Mesenchymal stem cell (in vitro differentiated cells and primary cell): ENCODE measurements around the gene MAVS.
"Not testable (repeated sequence)": the region's sequence is repeated elsewhere in the genome, so short reads cannot be mapped to it uniquely, and the experiment has no call there.

ENCODE experiments used
- DNase-seq: peaks from one replicate; pipeline ENCODE4 v3.0.0-alpha.2; 2013
- H2AFZ ChIP-seq: one replicate; pipeline ENCODE4 v1.6.1; 2013; ENCODE audit warnings: low read depth, mild to moderate bottlenecking, control low read depth, inconsistent platforms, low read length, moderate library complexity
- H2AK5ac ChIP-seq: 2 replicates; pipeline ENCODE4 v1.6.1; 2013; ENCODE audit warnings: low read length, moderate library complexity, mild to moderate bottlenecking, inconsistent platforms; ENCODE audit not compliant: severe bottlenecking
- H2BK120ac ChIP-seq: one replicate; pipeline ENCODE4 v1.6.1; 2013; ENCODE audit warnings: low read depth, mild to moderate bottlenecking, inconsistent platforms, low read length, moderate library complexity
- H2BK12ac ChIP-seq, 2 experiments: one replicate each; pipeline ENCODE4 v1.6.1; 2013; ENCODE audit warnings: inconsistent platforms in 2 of 2, low read length in 2 of 2, mild to moderate bottlenecking in 2 of 2, moderate library complexity in 2 of 2, control low read depth in 1 of 2
- H2BK15ac ChIP-seq: one replicate; pipeline ENCODE4 v1.6.1; 2013; ENCODE audit warnings: mild to moderate bottlenecking, low read depth, inconsistent platforms; ENCODE audit not compliant: poor library complexity, severe bottlenecking
- H2BK5ac ChIP-seq: 2 replicates; pipeline ENCODE4 v1.6.1; 2013; ENCODE audit warnings: low read depth, mild to moderate bottlenecking, low read length, control low read depth, inconsistent platforms; ENCODE audit not compliant: poor library complexity, severe bottlenecking
- H3K14ac ChIP-seq, 2 experiments: one replicate each; pipeline ENCODE4 v1.6.1; 2013; ENCODE audit warnings: inconsistent platforms in 2 of 2, low read length in 2 of 2, control low read depth in 1 of 2, mild to moderate bottlenecking in 1 of 2, moderate library complexity in 1 of 2
- H3K18ac ChIP-seq, 2 experiments: one replicate each; pipeline ENCODE4 v1.6.1; 2013; ENCODE audit warnings: inconsistent platforms in 2 of 2, low read length in 2 of 2, control low read depth in 1 of 2, low read depth in 1 of 2, mild to moderate bottlenecking in 1 of 2
- H3K23ac ChIP-seq, 2 experiments: one replicate each; pipeline ENCODE4 v1.6.1; 2013; ENCODE audit warnings: inconsistent platforms in 2 of 2, low read length in 2 of 2, mild to moderate bottlenecking in 2 of 2, moderate library complexity in 2 of 2, control low read depth in 1 of 2
- H3K27ac ChIP-seq: 2 replicates; pipeline ENCODE4 v1.5.1; 2013; ENCODE audit warnings: mild to moderate bottlenecking, moderate library complexity, low read length, control low read depth, inconsistent platforms; ENCODE audit not compliant: poor library complexity, severe bottlenecking
- H3K27me3 ChIP-seq, 2 experiments: 2 replicates each; pipeline versions ENCODE4 v1.6.1 to v1.7.0; 2013; ENCODE audit warnings: low read length in 2 of 2, mild to moderate bottlenecking in 2 of 2, moderate library complexity in 2 of 2, control low read depth in 1 of 2, inconsistent platforms in 1 of 2; ENCODE audit not compliant: control insufficient read depth in 1 of 2, insufficient read depth in 1 of 2
- H3K36me3 ChIP-seq, 2 experiments: 2 replicates each; pipeline versions ENCODE4 v1.6.1 to v1.7.0; 2013; ENCODE audit warnings: low read length in 2 of 2, control low read depth in 1 of 2, inconsistent platforms in 1 of 2, low read depth in 1 of 2, mild to moderate bottlenecking in 1 of 2; ENCODE audit not compliant: insufficient read depth in 2 of 2, control insufficient read depth in 1 of 2
- H3K4ac ChIP-seq, 2 experiments: one replicate each; pipeline ENCODE4 v1.6.1; 2013; ENCODE audit warnings: inconsistent platforms in 2 of 2, low read length in 2 of 2, mild to moderate bottlenecking in 2 of 2, moderate library complexity in 2 of 2, control low read depth in 1 of 2, low read depth in 1 of 2
- H3K4me1 ChIP-seq: 2 replicates; pipeline ENCODE4 v1.6.1; 2013; ENCODE audit warnings: low read depth, low read length, control low read depth; ENCODE audit not compliant: control insufficient read depth, insufficient read depth
- H3K4me2 ChIP-seq: 2 replicates; pipeline ENCODE4 v1.6.1; 2013; ENCODE audit warnings: low read length, mild to moderate bottlenecking, inconsistent platforms; ENCODE audit not compliant: poor library complexity, severe bottlenecking
- H3K4me3 ChIP-seq, 2 experiments: 2 replicates each; pipeline versions ENCODE4 v1.5.1 to v1.7.0; 2013; ENCODE audit warnings: low read length in 2 of 2, mild to moderate bottlenecking in 2 of 2, control low read depth in 1 of 2, low read depth in 1 of 2; ENCODE audit not compliant: insufficient read depth in 1 of 2
- H3K79me1 ChIP-seq: replicated peaks from 2 replicates; pipeline ENCODE4 v1.6.1; 2013; ENCODE audit warnings: mild to moderate bottlenecking, control low read depth, low read length, inconsistent platforms; ENCODE audit not compliant: poor library complexity, severe bottlenecking
- H3K9ac ChIP-seq: 2 replicates; pipeline ENCODE4 v1.7.0; 2013; ENCODE audit warnings: mild to moderate bottlenecking, low read length, moderate library complexity
- H3K9me3 ChIP-seq: 2 replicates; pipeline ENCODE4 v1.7.0; 2013; ENCODE audit warnings: mild to moderate bottlenecking, low read length; ENCODE audit not compliant: control insufficient read depth
- H4K8ac ChIP-seq: one replicate; pipeline ENCODE4 v1.6.1; 2013; ENCODE audit warnings: inconsistent platforms, mild to moderate bottlenecking, low read length, moderate library complexity
- H4K91ac ChIP-seq: one replicate; pipeline ENCODE4 v1.6.1; 2013; ENCODE audit warnings: mild to moderate bottlenecking, low read length, inconsistent platforms
- WGBS: methylation state at CpG from one replicate; pipeline ENCODE4 v1.1.7; 2013; ENCODE audit warnings: mixed read lengths; 5-methylcytosine and 5-hydroxymethylcytosine counted together

The MAVS gene

DNA sequence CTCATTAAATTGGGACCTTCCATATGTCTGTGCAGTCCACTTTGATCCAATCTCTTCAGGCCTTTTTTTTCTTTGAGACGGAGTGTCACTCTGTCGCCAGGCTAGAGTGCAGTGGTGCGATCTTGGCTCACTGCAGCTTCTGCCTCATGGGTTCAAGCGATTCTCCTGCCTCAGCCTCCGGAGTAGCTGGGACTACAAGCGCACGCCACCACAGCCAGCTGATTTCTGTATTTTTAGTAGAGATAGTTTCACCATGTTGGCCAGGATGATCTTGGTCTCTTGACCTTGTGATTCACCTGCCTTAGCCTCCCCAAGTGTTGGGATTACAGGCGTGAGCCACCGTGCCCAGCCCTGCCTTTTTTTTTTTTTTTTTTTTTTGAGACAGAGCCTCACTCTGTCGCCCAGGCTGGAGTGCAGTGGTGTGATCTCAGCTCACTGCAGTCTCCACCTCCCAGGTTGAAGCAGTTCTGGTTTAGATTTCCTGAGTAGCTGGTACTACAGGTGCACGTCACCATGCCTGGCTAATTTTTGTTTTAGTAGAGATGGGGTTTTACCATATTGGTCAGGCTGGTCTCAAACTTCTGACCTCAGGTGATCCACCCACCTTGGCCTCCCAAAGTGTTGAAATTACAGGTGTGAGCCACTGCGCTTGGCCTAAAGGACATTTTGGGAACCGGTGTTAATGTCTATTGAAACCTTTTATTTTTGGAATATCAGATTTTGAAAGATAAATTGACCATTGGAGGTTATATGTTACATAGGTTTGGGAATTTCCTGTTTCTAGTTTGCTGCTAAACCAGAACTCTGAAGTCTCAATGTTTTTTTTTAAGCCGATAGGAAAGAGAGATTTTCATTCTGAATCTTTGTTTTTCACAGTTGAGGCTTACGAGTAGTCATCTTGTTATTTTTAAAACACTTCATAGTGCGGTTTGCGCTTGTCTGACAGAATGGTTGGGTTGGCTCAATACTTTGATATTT is 60.4 kb downstream of the MAVS start:
- H2AFZ ChIP-seq, H3K9ac ChIP-seq, H2BK120ac ChIP-seq, H3K27me3 ChIP-seq, H3K14ac ChIP-seq, H2BK12ac ChIP-seq, H4K91ac ChIP-seq, H2AK5ac ChIP-seq, H2BK5ac ChIP-seq, H3K18ac ChIP-seq, H3K9me3 ChIP-seq, H3K27ac ChIP-seq, H3K4ac ChIP-seq, H3K4me1 ChIP-seq, H3K4me3 ChIP-seq, H4K8ac ChIP-seq, H3K79me1 ChIP-seq, H3K4me2 ChIP-seq, DNase-seq, H2BK15ac ChIP-seq, H3K23ac ChIP-seq: not testable (repeated sequence)
- 95% methylated on average over 17 of the region's 17 CpGs for WGBS
- peaks cover 25 to 42% of the 10 kb centered on the region in 2 experiments for H3K36me3 ChIP-seq

DNA sequence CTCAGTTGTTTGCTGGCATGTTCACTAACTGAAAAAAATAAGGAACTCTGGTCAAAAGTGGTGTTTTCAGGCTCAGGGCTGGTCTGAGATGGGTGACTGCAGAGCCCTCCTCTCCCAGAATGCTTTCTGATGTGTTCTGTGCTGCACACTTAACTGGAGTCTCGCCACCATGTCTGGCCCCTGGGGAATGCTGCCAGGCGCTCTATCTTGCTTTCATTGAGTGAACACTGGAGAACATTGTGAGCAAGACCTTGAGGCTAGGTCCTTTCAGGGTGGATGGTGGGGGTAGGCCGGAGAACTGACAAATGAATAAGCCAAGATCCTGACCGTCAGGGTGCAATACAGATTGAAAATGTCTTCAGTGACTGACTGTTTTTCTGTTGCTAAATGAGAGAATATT is 62.0 kb downstream of the MAVS start:
- peaks cover 35 to 57% of the 10 kb centered on the region in 2 experiments for H3K36me3 ChIP-seq
- no peak overlapping the region for H2BK15ac ChIP-seq
- H3K4ac ChIP-seq, result no peak overlapping the region
- H2AFZ ChIP-seq, result no peak overlapping the region
- no peak overlapping the region for H3K14ac ChIP-seq
- H3K4me3 ChIP-seq, result no peak overlapping the region
- H3K18ac ChIP-seq, result no peak overlapping the region
- no peak overlapping the region for H3K27ac ChIP-seq
- no peak overlapping the region for H3K4me2 ChIP-seq
- no peak overlapping the region for H4K91ac ChIP-seq
- H3K27me3 ChIP-seq, result no peaks in the 10 kb centered on the region
- no peak overlapping the region for H2AK5ac ChIP-seq
- H2BK5ac ChIP-seq, result no peak overlapping the region
- H3K9ac ChIP-seq, result no peak overlapping the region
- 97% methylated on average over 4 of the region's 4 CpGs for WGBS
- no peak for DNase-seq
- H4K8ac ChIP-seq, result no peak overlapping the region
- peaks cover 7% of the 10 kb centered on the region for H3K4me1 ChIP-seq
- no peaks in the 10 kb centered on the region for H3K9me3 ChIP-seq
- H3K79me1 ChIP-seq, result no peaks in the 10 kb centered on the region
- no peak overlapping the region for H2BK12ac ChIP-seq
- no peak overlapping the region for H2BK120ac ChIP-seq
- H3K23ac ChIP-seq, result no peak overlapping the region

DNA sequence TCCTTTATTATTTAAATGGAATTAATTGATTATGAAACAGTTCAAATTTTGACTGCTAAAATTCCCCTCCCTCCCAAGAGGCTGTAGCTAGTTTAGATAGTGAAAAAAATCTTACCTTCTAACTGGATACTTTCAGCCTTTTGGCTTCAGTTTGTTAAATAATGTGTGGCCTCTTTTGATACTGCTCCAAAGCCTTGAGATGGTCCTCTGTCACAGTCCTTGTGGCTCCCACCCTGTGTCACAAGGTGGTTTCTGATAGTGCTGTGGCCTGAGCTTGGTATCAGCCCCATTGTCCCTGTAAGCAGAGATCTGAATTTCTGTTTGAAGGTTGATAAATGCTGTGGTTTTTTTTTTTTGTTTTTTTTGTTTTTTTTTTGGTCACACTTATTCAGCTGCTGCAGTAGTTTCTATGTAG is 63.3 kb downstream of the MAVS start:
- no peaks in the 10 kb centered on the region for H3K9me3 ChIP-seq
- H3K4me3 ChIP-seq, result no peak overlapping the region
- no peak overlapping the region for H3K14ac ChIP-seq
- no peak overlapping the region for H3K23ac ChIP-seq
- no peak overlapping the region for H3K4ac ChIP-seq
- H3K4me1 ChIP-seq, result peaks cover 10% of the 10 kb centered on the region
- no peak overlapping the region for H2AFZ ChIP-seq
- no peak overlapping the region for H2BK120ac ChIP-seq
- no peak overlapping the region for H4K91ac ChIP-seq
- no peak overlapping the region for H3K9ac ChIP-seq
- DNase-seq, result no peak
- no peaks in the 10 kb centered on the region for H3K27me3 ChIP-seq
- H3K36me3 ChIP-seq, result peaks cover 42 to 69% of the 10 kb centered on the region in 2 experiments
- no peak overlapping the region for H2BK12ac ChIP-seq
- peaks cover 1% of the 10 kb centered on the region for H3K79me1 ChIP-seq
- H2AK5ac ChIP-seq, result no peak overlapping the region
- H2BK15ac ChIP-seq, result no peak overlapping the region
- no peak overlapping the region for H2BK5ac ChIP-seq
- no peak overlapping the region for H3K18ac ChIP-seq
- H3K27ac ChIP-seq, result no peak overlapping the region
- H3K4me2 ChIP-seq, result no peak overlapping the region
- no peak overlapping the region for H4K8ac ChIP-seq

DNA sequence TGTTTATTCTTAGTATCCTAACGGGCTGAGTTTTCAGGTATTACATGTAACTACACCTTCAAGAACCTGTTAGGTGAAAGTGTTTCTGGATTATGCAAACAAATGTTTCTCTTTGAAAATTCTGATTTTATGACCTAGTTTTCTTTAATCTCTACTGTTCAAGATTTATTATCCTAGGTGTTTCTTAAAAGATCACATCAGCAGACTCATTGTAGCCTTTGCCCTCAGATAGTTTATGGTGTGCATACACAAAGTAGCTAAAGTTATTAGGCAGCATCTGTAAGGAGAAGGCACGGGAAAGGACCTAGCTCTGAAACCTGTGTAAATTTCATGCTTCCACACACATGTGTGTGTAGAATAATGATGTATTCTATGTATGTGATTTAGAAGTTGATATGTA is 64.2 kb downstream of the MAVS start:
- no peak overlapping the region for H2BK15ac ChIP-seq

More for the DNA sequence above, 64.2 kb downstream of the MAVS start:
- H3K27me3 ChIP-seq, result no peaks in the 10 kb centered on the region
- no peak overlapping the region for H2AFZ ChIP-seq
- H3K36me3 ChIP-seq, result peaks cover 42 to 76% of the 10 kb centered on the region in 2 experiments
- WGBS, result 96% methylated on average over 1 of the region's 2 CpGs
- H3K9ac ChIP-seq, result no peak overlapping the region
- H4K8ac ChIP-seq, result no peak overlapping the region
- H3K14ac ChIP-seq, result no peak overlapping the region
- no peak overlapping the region for H2BK12ac ChIP-seq
- H3K79me1 ChIP-seq, result peaks cover 1% of the 10 kb centered on the region
- H3K23ac ChIP-seq, result no peak overlapping the region
- no peak overlapping the region for H2BK5ac ChIP-seq
- no peak overlapping the region for H3K27ac ChIP-seq
- no peak overlapping the region for H3K4me2 ChIP-seq
- no peak overlapping the region for H4K91ac ChIP-seq
- no peak overlapping the region for H3K18ac ChIP-seq
- DNase-seq, result no peak
- H2AK5ac ChIP-seq, result no peak overlapping the region
- no peak overlapping the region for H3K4ac ChIP-seq
- H3K4me1 ChIP-seq, result peaks cover 9% of the 10 kb centered on the region
- no peaks in the 10 kb centered on the region for H3K9me3 ChIP-seq
- H3K4me3 ChIP-seq, result no peak overlapping the region
- no peak overlapping the region for H2BK120ac ChIP-seq
